SU-DHL-6 (cell line): Measurements from ENCODE around the gene UBTF.

Experiments used
- H2AFZ ChIP-seq: fragments of 200-600 bp; sonication (generic); 2 replicates; pipeline ENCODE4 v1.6.1; 2014; ENCODE audit warnings: low read depth, mild to moderate bottlenecking, moderate library complexity, mixed read lengths, antibody characterized with exemption, low read length; ENCODE audit not compliant: severe bottlenecking
- H3F3A ChIP-seq: fragments of 200-600 bp; shearing (Covaris generic); 2 replicates; pipeline ENCODE4 v1.6.0; 2016; ENCODE audit warnings: antibody characterized with exemption, mild to moderate bottlenecking; ENCODE audit not compliant: insufficient read depth
- H3K27ac ChIP-seq: fragments of 200-600 bp; sonication (generic); 2 replicates; pipeline ENCODE4 v1.5.1; 2016; ENCODE audit warnings: low read depth, mild to moderate bottlenecking, low read length, moderate library complexity, mixed read lengths
- H3K27me3 ChIP-seq: fragments of 200-600 bp; sonication (generic), shearing (Covaris generic); 2 replicates; pipeline ENCODE4 v1.6.0; 2014; ENCODE audit warnings: mild to moderate bottlenecking, low read length
- H3K36me3 ChIP-seq: fragments of 200-600 bp; sonication (generic); 2 replicates; pipeline ENCODE4 v1.6.1; 2014; ENCODE audit warnings: mild to moderate bottlenecking, low read length, mixed read lengths
- H3K4me2 ChIP-seq: fragments of 300-600, 200-600 bp; shearing (Covaris generic), sonication (generic); 2 replicates; pipeline ENCODE4 v1.6.0; 2014; ENCODE audit warnings: low read length, low read depth, mild to moderate bottlenecking; ENCODE audit not compliant: poor library complexity, severe bottlenecking
- H3K4me3 ChIP-seq: fragments of 200-600 bp; sonication (generic); 2 replicates; pipeline ENCODE4 v1.5.1; 2014; ENCODE audit warnings: antibody characterized with exemption, low read length, mild to moderate bottlenecking, mixed read lengths; ENCODE audit not compliant: insufficient read depth, poor library complexity, severe bottlenecking
- H3K79me2 ChIP-seq: fragments of 200-600 bp; sonication (generic); 2 replicates; pipeline ENCODE4 v1.6.1; 2014; ENCODE audit warnings: mild to moderate bottlenecking, low read length, moderate library complexity; ENCODE audit not compliant: insufficient read depth
- H3K9ac ChIP-seq: fragments of 200-600 bp; sonication (generic); 2 replicates; pipeline ENCODE4 v1.7.0; 2014; ENCODE audit warnings: mild to moderate bottlenecking, low read length
- H3K9me2 ChIP-seq: fragments of 200-600 bp; sonication (generic); replicated peaks from 2 replicates; pipeline ENCODE4 v1.6.1; 2014; ENCODE audit warnings: low read length; ENCODE audit not compliant: insufficient read depth
- H3K9me3 ChIP-seq: fragments of 200-600 bp; sonication (generic); 2 replicates; pipeline ENCODE4 v1.6.1; 2014; ENCODE audit warnings: low read length, mixed read lengths; ENCODE audit not compliant: insufficient read depth
- H4K20me1 ChIP-seq: fragments of 200-600 bp; sonication (generic); 2 replicates; pipeline ENCODE4 v1.6.1; 2014; ENCODE audit warnings: low read depth, mild to moderate bottlenecking, antibody characterized with exemption, low read length, moderate library complexity, mixed read lengths
- CTCF ChIP-seq: fragments of 200-600 bp; sonication (generic); IDR thresholded peaks from one replicate; pipeline ENCODE4 v1.5.1; 2017; ENCODE audit warnings: antibody characterized with exemption, mild to moderate bottlenecking, low read length, moderate library complexity; ENCODE audit not compliant: insufficient read depth, poor library complexity, severe bottlenecking
- EZH2phosphoT487 ChIP-seq: fragments of 200-600 bp; sonication (generic), shearing (Covaris generic); conservative IDR thresholded peaks from 2 replicates; pipeline ENCODE4 v1.6.1; 2018; ENCODE audit warnings: mild to moderate bottlenecking, antibody characterized with exemption, low read length, moderate library complexity, mixed read lengths

The UBTF gene

DNA sequence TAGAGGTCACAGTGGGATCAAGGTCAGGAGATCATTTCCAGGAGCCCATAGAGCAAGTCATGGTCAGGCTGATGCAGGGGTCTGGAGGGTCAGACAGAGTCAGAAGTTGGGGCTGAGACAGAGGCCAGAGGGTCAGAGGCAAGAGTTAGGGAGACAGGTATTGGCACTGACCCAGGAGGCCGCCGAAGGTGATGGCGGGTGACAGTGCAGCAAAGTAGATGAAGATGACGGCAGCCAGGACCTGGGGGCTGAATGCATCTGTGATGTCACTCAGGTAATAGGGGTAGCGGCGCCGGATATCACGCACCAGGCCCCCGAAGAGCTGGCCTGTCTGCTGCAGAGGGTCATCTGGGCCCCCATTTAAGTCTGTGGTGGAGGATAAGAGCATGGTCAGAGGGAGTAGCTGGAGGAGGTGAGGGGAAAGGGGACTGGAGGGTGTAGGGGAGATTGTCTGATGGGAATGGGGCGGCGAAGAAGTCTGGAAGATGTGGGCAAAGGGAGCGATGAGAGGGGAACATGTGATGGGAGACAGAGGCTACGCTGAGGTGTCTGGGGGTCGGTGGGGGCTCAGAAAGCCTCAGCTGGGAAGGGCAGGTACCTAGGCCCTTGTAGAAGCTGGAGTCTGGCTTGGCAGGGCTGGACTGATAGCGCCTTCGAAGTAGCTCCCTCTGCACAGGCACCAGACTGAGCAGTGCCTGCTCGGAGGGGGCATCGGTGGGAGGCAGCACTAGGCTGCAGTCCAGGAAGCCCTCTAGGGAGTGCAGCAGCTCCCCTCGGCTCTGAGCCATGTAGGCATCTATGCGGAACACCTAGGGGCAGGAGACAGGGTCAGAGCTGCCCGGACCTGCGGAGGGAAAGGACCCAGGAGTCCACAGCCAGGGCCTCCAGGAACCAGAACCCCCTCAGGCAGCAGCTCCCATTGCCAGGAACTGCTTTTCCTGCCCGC lies 38.6 kb upstream of the UBTF start:
- Histone ChIP-seq H3K9ac (no peak overlapping the region), H3K4me2 (no peak overlapping the region), H4K20me1 (no peaks in the 10 kb centered on the region), H3K4me3 (no peak overlapping the region), H3K79me2 (no peaks in the 10 kb centered on the region), H2AFZ (no peak overlapping the region), H3K9me2 (no peaks in the 10 kb centered on the region), H3F3A (no peaks in the 10 kb centered on the region), H3K9me3 (no peaks in the 10 kb centered on the region), H3K27ac (no peak overlapping the region), H3K36me3 (no peaks in the 10 kb centered on the region), H3K27me3 (no peaks in the 10 kb centered on the region)
- TF ChIP-seq EZH2phosphoT487 = no peak
- no peak for TF ChIP-seq CTCF

DNA sequence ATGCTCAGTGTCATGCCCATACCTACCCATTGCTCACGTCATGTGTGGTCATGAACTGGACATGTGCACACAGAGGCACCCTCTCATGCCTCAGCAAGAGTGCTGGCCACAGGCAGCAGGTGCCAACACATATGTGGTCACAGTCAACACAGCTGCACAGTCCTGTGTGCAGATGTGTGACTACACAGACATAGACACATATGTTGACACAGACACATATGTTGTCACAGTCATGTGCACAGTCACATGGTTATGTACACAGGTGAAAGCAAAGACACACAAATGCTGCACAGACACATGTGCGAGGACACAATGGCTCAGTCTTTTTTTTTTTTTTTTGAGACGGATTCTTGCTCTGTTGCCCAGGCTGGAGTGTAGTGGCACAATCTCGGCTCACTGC lies 37.2 kb upstream of the UBTF start:
- Histone ChIP-seq H2AFZ (no peak overlapping the region), H3K4me3 (no peak overlapping the region), H4K20me1 (no peaks in the 10 kb centered on the region), H3K79me2 (no peaks in the 10 kb centered on the region), H3K27me3 (no peaks in the 10 kb centered on the region), H3K27ac (no peak overlapping the region), H3F3A (no peaks in the 10 kb centered on the region), H3K9me3 (no peaks in the 10 kb centered on the region), H3K36me3 (no peaks in the 10 kb centered on the region), H3K4me2 (no peak overlapping the region), H3K9ac (no peak overlapping the region), H3K9me2 (no peaks in the 10 kb centered on the region)
- TF ChIP-seq CTCF (no peak), EZH2phosphoT487 (no peak)

- Histone ChIP-seq H4K20me1 (no peaks in the 10 kb centered on the region), H3K4me3 (no peak overlapping the region), H3K9me3 (no peaks in the 10 kb centered on the region), H3K36me3 (no peaks in the 10 kb centered on the region), H3K4me2 (no peak overlapping the region), H3K27me3 (no peaks in the 10 kb centered on the region), H3K9ac (no peak overlapping the region), H3K27ac (no peak overlapping the region), H3K9me2 (no peaks in the 10 kb centered on the region), H3K79me2 (no peaks in the 10 kb centered on the region), H3F3A (no peaks in the 10 kb centered on the region), H2AFZ (no peak overlapping the region)
- TF ChIP-seq EZH2phosphoT487 = no peak
- TF ChIP-seq CTCF = no peak
These were observed 36.4 kb upstream of the UBTF start for GRCh38 chr17:44255915-44256314.
